Dermis microvascular lymphatic vessel endothelial cell (primary cell): ENCODE results near the gene TXNRD3. TPM values are rescaled to one million over a fixed set of nuclear protein-coding genes. Genes with fewer than 3 reads are reported as not detected.

Experiments used
- DNase-seq, 2 donors: peaks; one replicate each; pipeline versions ENCODE4 v3.0.0 to v3.0.0-alpha.2; 2010; ENCODE audit warnings: low read depth in 2 of 2
- total RNA-seq: library from RNA; depleted of rRNA; stranded (reverse); fragments of >200 nt; gene quantifications from 2 replicates; pipeline ENCODE4 v1.2.1, GENCODE V29; 2014

TXNRD3 gene
- total RNA-seq, 1 donor from 2014 or later = 8.6 TPM

- no peak for DNase-seq
Measured at GRCh38 chr3:126672340-126672739, 17.4 kb upstream of the TXNRD3 start.

GRCh38 chr3:126671521-126671920 is 16.6 kb upstream of the TXNRD3 start:
- no peak for DNase-seq

- no peak for DNase-seq
Measured at GRCh38 chr3:126668450-126669401, 13.8 kb upstream of the TXNRD3 start.

- no peak for DNase-seq
Measured at GRCh38 chr3:126667631-126668449, 12.9 kb upstream of the TXNRD3 start.

GRCh38 chr3:126666658-126667528 is 12.0 kb upstream of the TXNRD3 start:
- DNase-seq = no peak

- no peak for DNase-seq
Measured at GRCh38 chr3:126665959-126666657, 11.2 kb upstream of the TXNRD3 start.

GRCh38 chr3:126665221-126665936 is 10.5 kb upstream of the TXNRD3 start:
- no peak for DNase-seq

- DNase-seq = no peak
Measured at GRCh38 chr3:126664591-126665214, 9.8 kb upstream of the TXNRD3 start.

GRCh38 chr3:126663750-126664149 is 8.8 kb upstream of the TXNRD3 start:
- no peak for DNase-seq

GRCh38 chr3:126663257-126663656 is 8.3 kb upstream of the TXNRD3 start:
- DNase-seq = no peak

GRCh38 chr3:126661532-126662364 is 6.8 kb upstream of the TXNRD3 start:
- DNase-seq = no peak

GRCh38 chr3:126659915-126660886 is 5.3 kb upstream of the TXNRD3 start:
- no peak for DNase-seq

- DNase-seq = no peak
Measured at GRCh38 chr3:126658584-126658983, 3.7 kb upstream of the TXNRD3 start.

GRCh38 chr3:126657901-126658300 is 3.0 kb upstream of the TXNRD3 start:
- DNase-seq = no peak

GRCh38 chr3:126656371-126657134 is 1.6 kb upstream of the TXNRD3 start:
- no peak for DNase-seq

- no peak for DNase-seq
Measured at GRCh38 chr3:126655887-126656286, 963 bp upstream of the TXNRD3 start.

GRCh38 chr3:126649556-126650092 is 5.3 kb downstream of the TXNRD3 start:
- DNase-seq = no peak
